Measurements from ENCODE around the gene CACNA1G.

Gene CACNA1G

GRCh38 chr17:50565402-50566350 is 5.2 kb downstream of the CACNA1G start:
- TF ChIP-seq CTCF (conservative IDR thresholded peaks at IDR 0.05; ENCODE audit: low read length) = no peak
- no peak for DNase-seq (ENCODE audit: low read depth)
- H3K4me3 ChIP-seq (ENCODE audit: low read length) = no peak overlapping the region; the same call in 1 of the 2 replicates

- no peak for DNase-seq (ENCODE audit: low read depth)
- no peak for TF ChIP-seq CTCF (conservative IDR thresholded peaks at IDR 0.05; ENCODE audit: low read length)
- no peak overlapping the region for H3K4me3 ChIP-seq (ENCODE audit: low read length)
Observed at GRCh38 chr17:50566886-50567285, 6.4 kb downstream of the CACNA1G start.

- no peak overlapping the region for H3K4me3 ChIP-seq (ENCODE audit: low read length)
- no peak for TF ChIP-seq CTCF (conservative IDR thresholded peaks at IDR 0.05; ENCODE audit: low read length)
- no peak for DNase-seq (ENCODE audit: low read depth)
Observed at GRCh38 chr17:50568659-50569058, 8.1 kb downstream of the CACNA1G start.

GRCh38 chr17:50569592-50569991 is 9.1 kb downstream of the CACNA1G start:
- H3K4me3 ChIP-seq (ENCODE audit: low read length) = no peak overlapping the region
- no peak for TF ChIP-seq CTCF (conservative IDR thresholded peaks at IDR 0.05; ENCODE audit: low read length)
- no peak for DNase-seq (ENCODE audit: low read depth)

GRCh38 chr17:50570032-50570431 is 9.5 kb downstream of the CACNA1G start:
- no peak for DNase-seq (ENCODE audit: low read depth)
- TF ChIP-seq CTCF (conservative IDR thresholded peaks at IDR 0.05; ENCODE audit: low read length) = no peak
- H3K4me3 ChIP-seq (ENCODE audit: low read length) = no peak overlapping the region

- no peak overlapping the region for H3K4me3 ChIP-seq (ENCODE audit: low read length)
- no peak for TF ChIP-seq CTCF (conservative IDR thresholded peaks at IDR 0.05; ENCODE audit: low read length)
- no peak for DNase-seq (ENCODE audit: low read depth)
Observed at GRCh38 chr17:50570528-50570927, 10.0 kb downstream of the CACNA1G start.

- no peak for DNase-seq (ENCODE audit: low read depth)
- no peak overlapping the region for H3K4me3 ChIP-seq (ENCODE audit: low read length)
- no peak for TF ChIP-seq CTCF (conservative IDR thresholded peaks at IDR 0.05; ENCODE audit: low read length)
Observed at GRCh38 chr17:50571681-50572080, 11.2 kb downstream of the CACNA1G start.
